Choroid plexus epithelial cell (primary cell): ENCODE results near the gene POLR2E.

Experiments used
- DNase-seq: peaks from one replicate; pipeline ENCODE4 v3.0.0-alpha.2; 2010; ENCODE audit warnings: low read depth
- H3K4me3 ChIP-seq: 2 replicates; pipeline ENCODE4 v1.5.1; 2011; ENCODE audit warnings: low read depth, mild to moderate bottlenecking, control low read depth, low read length, moderate library complexity
- CTCF ChIP-seq: conservative IDR thresholded peaks from 2 replicates; pipeline ENCODE4 v1.5.1; 2011; ENCODE audit warnings: low read depth, mild to moderate bottlenecking, control low read depth, inconsistent platforms, low read length, moderate library complexity

POLR2E gene

GRCh38 chr19:1047696-1048147 lies 47.5 kb downstream of the POLR2E start:
- no peak for TF ChIP-seq CTCF
- H3K4me3 ChIP-seq = no peak overlapping the region
- DNase-seq = no peak

- DNase-seq = no peak
- no peak for TF ChIP-seq CTCF
These were observed 48.1 kb downstream of the POLR2E start for GRCh38 chr19:1046836-1047695.

GRCh38 chr19:1046117-1046626 lies 49.0 kb downstream of the POLR2E start:
- no peak overlapping the region for H3K4me3 ChIP-seq
- TF ChIP-seq CTCF = no peak
- DNase-seq = no peak

More at GRCh38 chr19:1046836-1047695, 48.1 kb downstream of the POLR2E start:
- H3K4me3 ChIP-seq = no peak overlapping the region

DNA sequence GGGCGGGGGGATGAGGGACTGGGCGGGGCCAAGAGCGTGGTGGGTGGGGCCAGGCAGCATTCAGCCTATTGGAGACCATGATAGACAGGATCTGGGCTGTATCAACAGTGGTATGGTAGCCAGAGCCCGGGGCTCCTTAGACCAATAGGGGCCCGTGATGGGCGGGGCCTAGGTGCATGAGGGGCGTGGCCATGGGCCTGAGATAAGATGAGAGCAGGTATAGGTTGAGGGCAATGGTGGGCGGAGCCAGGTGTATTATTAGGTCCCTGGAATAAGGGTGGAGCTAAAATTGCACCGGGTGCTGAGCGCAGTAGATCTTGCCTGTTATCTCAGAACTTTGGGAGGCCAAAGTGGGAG lies 50.0 kb downstream of the POLR2E start:
- no peak for DNase-seq
- H3K4me3 ChIP-seq = no peak overlapping the region
- no peak for TF ChIP-seq CTCF

GRCh38 chr19:1042689-1043511 lies 52.3 kb downstream of the POLR2E start:
- TF ChIP-seq CTCF = no peak
- no peak overlapping the region for H3K4me3 ChIP-seq
- DNase-seq = no peak

- H3K4me3 ChIP-seq = no peak overlapping the region
- DNase-seq = no peak
- no peak for TF ChIP-seq CTCF
These were observed 53.1 kb downstream of the POLR2E start for GRCh38 chr19:1041835-1042685.
